Mesendoderm (in vitro differentiated cells): ENCODE data around the gene CTIF.

Experiments used
- DNase-seq: peaks from one replicate; pipeline ENCODE4 v3.0.0; 2013
- H2AK5ac ChIP-seq: 2 replicates; pipeline ENCODE4 v1.6.1; 2013; ENCODE audit warnings: low read length, inconsistent platforms
- H2BK120ac ChIP-seq: 2 replicates; pipeline ENCODE4 v1.6.1; 2013; ENCODE audit warnings: low read depth, mild to moderate bottlenecking, low read length, moderate library complexity, mixed read lengths
- H2BK15ac ChIP-seq: replicated peaks from 2 replicates; pipeline ENCODE4 v1.6.1; 2013; ENCODE audit warnings: low read depth, mild to moderate bottlenecking, moderate library complexity
- H2BK5ac ChIP-seq: 2 replicates; pipeline ENCODE4 v1.6.1; 2013; ENCODE audit warnings: low read length, inconsistent platforms
- H3K18ac ChIP-seq: 2 replicates; pipeline ENCODE4 v1.6.1; 2013; ENCODE audit warnings: mild to moderate bottlenecking, low read length, mixed read lengths
- H3K23ac ChIP-seq: one replicate; pipeline ENCODE4 v1.6.1; 2013; ENCODE audit warnings: low read length
- H3K27ac ChIP-seq: 2 replicates; pipeline ENCODE4 v1.5.1; 2013; ENCODE audit warnings: low read depth, mild to moderate bottlenecking, inconsistent platforms, low read length, moderate library complexity
- H3K27me3 ChIP-seq: 2 replicates; pipeline ENCODE4 v1.6.1; 2013; ENCODE audit warnings: low read length, control low read depth, mild to moderate bottlenecking, inconsistent platforms; ENCODE audit not compliant: insufficient read depth, poor library complexity
- H3K36me3 ChIP-seq: 2 replicates; pipeline ENCODE4 v1.6.1; 2013; ENCODE audit warnings: low read length, inconsistent platforms; ENCODE audit not compliant: control insufficient read depth, insufficient read depth
- H3K4ac ChIP-seq: one replicate; pipeline ENCODE4 v1.6.1; 2013; ENCODE audit warnings: low read depth, mild to moderate bottlenecking, low read length, moderate library complexity
- H3K4me1 ChIP-seq: 2 replicates; pipeline ENCODE4 v1.6.1; 2013; ENCODE audit warnings: low read depth, low read length, inconsistent platforms; ENCODE audit not compliant: control insufficient read depth
- H3K4me2 ChIP-seq: 2 replicates; pipeline ENCODE4 v1.6.1; 2013; ENCODE audit warnings: low read length
- H3K4me3 ChIP-seq: 2 replicates; pipeline ENCODE4 v1.5.1; 2013; ENCODE audit warnings: mild to moderate bottlenecking, low read length
- H3K56ac ChIP-seq: one replicate; pipeline ENCODE4 v1.6.1; 2013; ENCODE audit warnings: low read length
- H3K79me1 ChIP-seq: 2 replicates; pipeline ENCODE4 v1.6.1; 2013; ENCODE audit warnings: low read length, inconsistent platforms
- H3K79me2 ChIP-seq: 2 replicates; pipeline ENCODE4 v1.6.1; 2013; ENCODE audit warnings: mild to moderate bottlenecking, low read length; ENCODE audit not compliant: control insufficient read depth, insufficient read depth
- H3K9ac ChIP-seq: 2 replicates; pipeline ENCODE4 v1.6.1; 2013; ENCODE audit warnings: low read length, inconsistent platforms
- H4K5ac ChIP-seq: one replicate; pipeline ENCODE4 v1.6.1; 2013; ENCODE audit warnings: low read length
- H4K8ac ChIP-seq: one replicate; pipeline ENCODE4 v1.6.1; 2013; ENCODE audit warnings: low read depth, mild to moderate bottlenecking, control low read depth, low read length, moderate library complexity
- WGBS: extraction: QIAGEN DNeasy Blood & Tissue Kit; methylation state at CpG from one replicate; pipeline ENCODE4 v1.1.7; 2013; ENCODE audit warnings: low lambda C conversion rate, missing lambda C conversion rate; ENCODE audit not compliant: insufficient coverage; ENCODE audit errors: extremely low coverage; 5-methylcytosine and 5-hydroxymethylcytosine counted together

The CTIF gene

GRCh38 chr18:48848641-48849143, 309.9 kb downstream of the CTIF start:
- Histone ChIP-seq H4K5ac (no peak overlapping the region), H3K79me1 (no peaks in the 10 kb centered on the region), H3K4me2 (no peak overlapping the region), H3K4me3 (no peak overlapping the region), H2BK15ac (no peak overlapping the region), H3K4me1 (peaks cover 10% of the 10 kb centered on the region), H2BK120ac (no peak overlapping the region), H3K36me3 (no peaks in the 10 kb centered on the region), H3K27ac (no peak overlapping the region), H3K27me3 (no peaks in the 10 kb centered on the region), H3K4ac (no peak overlapping the region), H3K56ac (peak overlapping the region; percentile 61), H3K9ac (peak overlapping the region; percentile 17), H2BK5ac (no peak overlapping the region), H3K23ac (peak overlapping the region; percentile 72), H3K18ac (no peak overlapping the region), H2AK5ac (peak overlapping the region; percentile 71), H4K8ac (no peak overlapping the region), H3K79me2 (no peaks in the 10 kb centered on the region)
- WGBS: no CpG with 5 or more reads among the region's 13 CpGs
- DNase-seq: no peak

DNA sequence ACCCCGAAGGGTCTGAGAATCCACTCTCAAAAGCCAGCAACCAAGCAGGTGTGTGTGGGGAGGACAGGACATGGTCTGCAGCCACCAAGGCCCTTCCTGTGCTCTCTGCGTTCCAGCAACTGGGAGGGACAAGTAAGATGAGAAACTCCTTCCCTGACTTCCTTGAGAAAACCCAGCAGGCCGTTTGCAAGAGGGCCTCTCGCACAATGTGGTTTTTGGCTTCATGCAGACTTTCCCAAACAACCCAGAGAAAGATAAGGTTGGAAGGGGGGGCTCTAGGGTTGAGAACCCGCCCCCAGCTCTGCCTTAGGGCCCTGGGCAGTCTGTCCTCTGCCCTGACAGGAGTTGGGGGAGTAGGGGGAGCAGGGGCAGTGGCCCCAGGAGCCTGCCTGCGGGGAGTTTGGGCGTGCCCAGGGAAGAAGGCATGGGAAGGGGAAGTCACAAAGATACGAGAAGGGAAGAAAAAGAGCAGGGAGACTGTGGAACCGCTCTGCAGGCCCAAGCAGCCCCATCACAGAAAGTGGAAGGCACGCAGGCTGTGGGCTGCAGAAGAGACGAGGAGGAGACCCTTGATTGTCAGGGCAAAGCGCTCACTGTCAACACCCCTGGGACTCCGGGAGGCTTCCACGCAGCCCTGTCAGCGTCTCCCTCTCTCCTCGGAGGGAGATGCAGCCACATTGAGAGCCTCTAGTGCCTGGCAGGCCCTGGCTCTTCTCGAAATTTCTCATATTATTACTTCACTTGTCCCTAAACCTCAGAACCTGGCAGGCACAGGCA, 312.2 kb downstream of the CTIF start:
- DNase-seq: peak; percentile 80
- H2BK15ac ChIP-seq: no peak overlapping the region
- H2BK5ac ChIP-seq: peak overlapping the region; percentile 79
- peak overlapping the region; percentile 39 for H3K9ac ChIP-seq
- H3K4ac ChIP-seq: peak overlapping the region; percentile 9
- H3K4me1 ChIP-seq: peaks cover 10% of the 10 kb centered on the region
- H3K36me3 ChIP-seq: no peaks in the 10 kb centered on the region
- peak overlapping the region; percentile 64 for H2BK120ac ChIP-seq
- H3K4me2 ChIP-seq: no peak overlapping the region
- H4K5ac ChIP-seq: no peak overlapping the region
- H3K56ac ChIP-seq: peak overlapping the region; percentile 81
- no peak overlapping the region for H3K4me3 ChIP-seq
- H3K79me1 ChIP-seq: no peaks in the 10 kb centered on the region
- WGBS: no CpG with 5 or more reads among the region's 17 CpGs
- H3K79me2 ChIP-seq: no peaks in the 10 kb centered on the region
- no peak overlapping the region for H4K8ac ChIP-seq
- peak overlapping the region; percentile 53 for H2AK5ac ChIP-seq
- no peaks in the 10 kb centered on the region for H3K27me3 ChIP-seq
- peak overlapping the region; percentile 52 for H3K18ac ChIP-seq
- peak overlapping the region; percentile 74 for H3K27ac ChIP-seq
- peak overlapping the region; percentile 9 for H3K23ac ChIP-seq

DNA sequence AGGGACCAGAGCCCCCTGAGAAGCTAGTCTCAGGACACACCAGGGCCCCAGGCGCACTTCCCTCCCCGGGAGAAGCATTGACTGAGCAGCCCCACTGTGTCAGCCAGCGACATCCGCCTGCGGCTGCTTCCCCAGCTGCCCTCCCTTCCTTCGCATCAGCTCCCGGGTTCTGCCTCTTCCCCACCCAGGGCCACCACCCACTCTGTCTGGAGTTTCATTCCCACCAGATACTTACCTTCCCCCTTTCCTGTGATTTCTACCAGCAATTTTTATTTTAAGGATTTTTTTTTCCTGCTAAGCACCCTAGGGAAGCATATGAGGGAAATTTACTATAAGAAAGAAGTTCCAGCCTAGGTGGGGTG, 312.7 kb downstream of the CTIF start:
- no peak for DNase-seq
- H3K27ac ChIP-seq: peak overlapping the region; percentile 74
- no peak overlapping the region for H3K4me3 ChIP-seq

GRCh38 chr18:48852292-48852691, 313.5 kb downstream of the CTIF start:
- Histone ChIP-seq H2AK5ac (no peak overlapping the region), H3K4me1 (peaks cover 10% of the 10 kb centered on the region), H2BK120ac (no peak overlapping the region), H4K8ac (no peak overlapping the region), H3K23ac (no peak overlapping the region), H3K9ac (no peak overlapping the region), H3K36me3 (no peaks in the 10 kb centered on the region), H3K79me2 (no peaks in the 10 kb centered on the region), H4K5ac (no peak overlapping the region), H3K79me1 (no peaks in the 10 kb centered on the region), H3K4ac (peak overlapping the region; percentile 28), H3K27me3 (no peaks in the 10 kb centered on the region), H3K4me2 (no peak overlapping the region), H3K27ac (no peak overlapping the region), H2BK5ac (no peak overlapping the region), H3K18ac (peak overlapping the region; percentile 42), H2BK15ac (no peak overlapping the region), H3K4me3 (no peak overlapping the region), H3K56ac (no peak overlapping the region)
- no peak for DNase-seq
- no CpG with 5 or more reads among the region's 6 CpGs for WGBS

More for the DNA sequence above, 312.7 kb downstream of the CTIF start:
- Histone ChIP-seq H3K23ac (no peak overlapping the region), H2AK5ac (no peak overlapping the region), H3K27me3 (no peaks in the 10 kb centered on the region), H3K79me1 (no peaks in the 10 kb centered on the region), H3K79me2 (no peaks in the 10 kb centered on the region), H3K56ac (peak overlapping the region; percentile 81), H3K4ac (no peak overlapping the region), H3K18ac (peak overlapping the region; percentile 42), H4K5ac (no peak overlapping the region), H3K4me1 (peaks cover 10% of the 10 kb centered on the region), H2BK5ac (peak overlapping the region; percentile 79), H3K9ac (peak overlapping the region; percentile 39), H2BK15ac (no peak overlapping the region), H3K36me3 (no peaks in the 10 kb centered on the region), H3K4me2 (no peak overlapping the region), H2BK120ac (no peak overlapping the region), H4K8ac (no peak overlapping the region)
- no CpG with 5 or more reads among the region's 7 CpGs for WGBS

DNA sequence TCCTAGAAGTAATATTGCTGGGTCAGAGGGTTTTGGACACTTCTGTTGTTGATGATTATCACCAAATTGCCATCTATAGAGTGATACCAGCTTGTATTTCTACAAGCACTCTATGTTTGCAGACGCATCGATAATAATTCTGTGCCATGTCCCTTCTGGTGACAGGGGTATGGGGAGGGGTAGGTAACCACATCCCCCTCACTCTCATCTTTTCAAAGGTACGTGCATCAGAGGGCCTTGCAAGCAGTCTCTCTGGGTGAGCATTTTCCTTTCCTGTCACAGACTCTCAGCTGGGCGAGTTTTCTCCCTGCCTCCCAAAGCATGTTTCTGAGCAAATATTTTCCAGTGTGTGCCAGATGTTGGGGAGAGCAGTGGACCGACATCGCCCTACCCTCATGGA, 314.0 kb downstream of the CTIF start:
- H3K79me1 ChIP-seq: no peaks in the 10 kb centered on the region

More for the DNA sequence above, 314.0 kb downstream of the CTIF start:
- H4K5ac ChIP-seq: no peak overlapping the region
- no peak overlapping the region for H2BK120ac ChIP-seq
- no peak overlapping the region for H3K56ac ChIP-seq
- no peak overlapping the region for H4K8ac ChIP-seq
- no peaks in the 10 kb centered on the region for H3K27me3 ChIP-seq
- H3K9ac ChIP-seq: no peak overlapping the region
- no peaks in the 10 kb centered on the region for H3K79me2 ChIP-seq
- H3K4me1 ChIP-seq: peaks cover 10% of the 10 kb centered on the region
- no peak overlapping the region for H3K27ac ChIP-seq
- no peak for DNase-seq
- no peak overlapping the region for H3K4me2 ChIP-seq
- H3K18ac ChIP-seq: no peak overlapping the region
- no peak overlapping the region for H3K4ac ChIP-seq
- no peak overlapping the region for H3K23ac ChIP-seq
- H2BK5ac ChIP-seq: no peak overlapping the region
- H2AK5ac ChIP-seq: no peak overlapping the region
- no peaks in the 10 kb centered on the region for H3K36me3 ChIP-seq
- no CpG with 5 or more reads among the region's 6 CpGs for WGBS
- no peak overlapping the region for H3K4me3 ChIP-seq
- H2BK15ac ChIP-seq: no peak overlapping the region
